Lung (tissue), 12 donors: ENCODE measurements around the gene PRM2. TPM values are rescaled to one million over a fixed set of nuclear protein-coding genes. Genes with fewer than 3 reads are reported as not detected.

ENCODE experiments used
- ATAC-seq: fragments of 200-7000 bp; cut with Tn5 transposase; one replicate; pipeline ENCODE4 v1.9.1; 2020; ENCODE audit warnings: moderate number of reproducible peaks; ENCODE audit not compliant: insufficient read depth, low FRiP score
- DNase-seq, 3 donors: peaks; one replicate each; pipeline ENCODE4 v3.0.0-alpha.2; 2013 to 2017
- H3K27ac ChIP-seq, 2 donors: one replicate each; pipeline ENCODE4 v1.5.1; 2013; ENCODE audit warnings: mild to moderate bottlenecking in 2 of 2, moderate library complexity in 2 of 2, control low read depth in 1 of 2, inconsistent platforms in 1 of 2, low read depth in 1 of 2, low read length in 1 of 2
- H3K27me3 ChIP-seq, 3 donors: one replicate each; pipeline ENCODE4 v1.5.1; 2013; ENCODE audit warnings: low read length in 2 of 3; ENCODE audit not compliant: control insufficient read depth in 3 of 3, insufficient read depth in 3 of 3
- H3K36me3 ChIP-seq, 4 donors: one replicate each; pipeline ENCODE4 v1.5.1; 2013; ENCODE audit warnings: low read length in 4 of 4, mild to moderate bottlenecking in 1 of 4, moderate library complexity in 1 of 4; ENCODE audit not compliant: control insufficient read depth in 4 of 4, insufficient read depth in 4 of 4
- H3K4me1 ChIP-seq, 5 donors: one replicate each; pipeline ENCODE4 v1.5.1; 2013; ENCODE audit warnings: low read length in 5 of 5, mild to moderate bottlenecking in 2 of 5, moderate library complexity in 1 of 5; ENCODE audit not compliant: control insufficient read depth in 5 of 5, insufficient read depth in 5 of 5
- H3K4me3 ChIP-seq: one replicate; pipeline ENCODE4 v1.5.1; 2013; ENCODE audit warnings: mild to moderate bottlenecking, control low read depth, moderate library complexity
- H3K9ac ChIP-seq, 2 donors: one replicate each; pipeline ENCODE4 v1.5.1; 2013; ENCODE audit warnings: low read length in 2 of 2, control low read depth in 1 of 2; ENCODE audit not compliant: insufficient read depth in 1 of 2
- H3K9me3 ChIP-seq, 4 donors: one replicate each; pipeline ENCODE4 v1.5.1; 2013; ENCODE audit warnings: low read length in 3 of 4, mild to moderate bottlenecking in 1 of 4, moderate library complexity in 1 of 4; ENCODE audit not compliant: control insufficient read depth in 4 of 4, insufficient read depth in 3 of 4
- WGBS, 2 donors: extraction: QIAGEN DNeasy Blood & Tissue Kit; methylation state at CpG; one replicate each; pipeline ENCODE4 v1.1.7; 2013; 5-methylcytosine and 5-hydroxymethylcytosine counted together
- polyA plus RNA-seq, 2 donors: library from polyadenylated mRNA; stranded (reverse); fragments of 200-250 nt; gene quantifications; one replicate each; pipeline ENCODE4 v1.2.1, GENCODE V29; 2013
- total RNA-seq, 2 donors: library from RNA; depleted of rRNA in 1 of 2; stranded (reverse); fragments of >200 nt in 1 of 2; gene quantifications; one replicate each; pipeline ENCODE4 v1.2.1, GENCODE V29; 2014 to 2021
- TF ChIP-seq, protein P1 (sequence below): IDR thresholded peaks from 2 replicates; pipeline ENCODE4 v1.5.1; 2012; ENCODE audit warnings: mild to moderate bottlenecking; ENCODE audit errors: control extremely low read depth, extremely low read depth
- donor health status: control.
- donor health status: control.
- donor health status: Bipolar disorder and iron deficiency.
- donor health status: healthy.
- donor health status: DM: yes; HTN: yes; CAD: no.

The PRM2 gene
- total and polyA plus RNA-seq, 4 donors: not detected

GRCh38 chr16:11238272-11239202, 37.7 kb downstream of the PRM2 start:
- H3K27ac ChIP-seq: no peak overlapping the region
- H3K4me3 ChIP-seq: no peak overlapping the region
- DNase-seq (no peak), ATAC-seq (no peak)
- TF ChIP-seq, protein P1, sequence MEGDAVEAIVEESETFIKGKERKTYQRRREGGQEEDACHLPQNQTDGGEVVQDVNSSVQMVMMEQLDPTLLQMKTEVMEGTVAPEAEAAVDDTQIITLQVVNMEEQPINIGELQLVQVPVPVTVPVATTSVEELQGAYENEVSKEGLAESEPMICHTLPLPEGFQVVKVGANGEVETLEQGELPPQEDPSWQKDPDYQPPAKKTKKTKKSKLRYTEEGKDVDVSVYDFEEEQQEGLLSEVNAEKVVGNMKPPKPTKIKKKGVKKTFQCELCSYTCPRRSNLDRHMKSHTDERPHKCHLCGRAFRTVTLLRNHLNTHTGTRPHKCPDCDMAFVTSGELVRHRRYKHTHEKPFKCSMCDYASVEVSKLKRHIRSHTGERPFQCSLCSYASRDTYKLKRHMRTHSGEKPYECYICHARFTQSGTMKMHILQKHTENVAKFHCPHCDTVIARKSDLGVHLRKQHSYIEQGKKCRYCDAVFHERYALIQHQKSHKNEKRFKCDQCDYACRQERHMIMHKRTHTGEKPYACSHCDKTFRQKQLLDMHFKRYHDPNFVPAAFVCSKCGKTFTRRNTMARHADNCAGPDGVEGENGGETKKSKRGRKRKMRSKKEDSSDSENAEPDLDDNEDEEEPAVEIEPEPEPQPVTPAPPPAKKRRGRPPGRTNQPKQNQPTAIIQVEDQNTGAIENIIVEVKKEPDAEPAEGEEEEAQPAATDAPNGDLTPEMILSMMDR: no peak
- no peak overlapping the region for H3K9ac ChIP-seq
- no peaks in the 10 kb centered on the region for H3K9me3 ChIP-seq
- H3K4me1 ChIP-seq: peaks cover 0 to 7% (median 0%) of the 10 kb centered on the region in 5 donors
- H3K27me3 ChIP-seq: no peaks in the 10 kb centered on the region
- H3K36me3 ChIP-seq: no peaks in the 10 kb centered on the region
- WGBS, 2 donors: 97 to 98% methylated on average over 15 of the region's 15 CpGs

DNA sequence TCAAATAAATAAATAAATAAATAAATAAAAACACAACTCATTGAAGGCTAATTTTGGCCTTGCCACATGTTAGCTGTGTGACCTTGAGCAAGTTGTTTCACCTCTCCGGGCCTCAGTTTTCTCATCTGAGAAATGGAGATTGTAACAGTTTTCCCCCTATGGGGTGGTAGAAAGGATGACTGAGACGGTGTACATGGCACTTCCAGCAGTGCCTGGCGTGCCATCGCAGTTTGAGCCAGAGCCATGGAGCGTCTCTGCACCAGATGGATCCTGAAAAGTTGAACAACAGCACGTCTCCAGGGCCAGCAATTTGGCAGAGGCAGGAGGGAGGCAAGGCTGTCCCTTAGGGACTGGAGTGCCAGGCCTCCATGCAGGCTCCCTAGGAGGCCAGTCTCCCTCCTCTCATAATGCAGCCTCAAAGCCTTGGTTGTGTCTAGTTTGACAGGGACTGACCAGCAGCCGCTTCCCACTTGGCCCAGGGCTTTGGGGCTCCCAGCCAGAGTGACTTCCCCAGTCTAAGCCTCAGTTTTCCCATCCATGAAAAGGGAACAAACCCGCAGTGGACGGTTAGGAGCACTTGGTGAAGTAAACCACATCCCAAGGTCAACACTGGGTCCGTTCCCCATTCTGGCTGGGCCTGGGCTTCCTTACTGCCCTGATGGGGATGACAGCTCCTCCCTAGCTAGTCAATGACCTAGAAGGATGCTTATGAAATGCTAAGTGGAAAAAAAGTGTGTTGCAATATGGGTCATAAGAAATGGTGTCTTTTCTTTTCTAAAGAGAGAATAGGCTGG, 39.6 kb downstream of the PRM2 start:
- H3K27me3 ChIP-seq: no peaks in the 10 kb centered on the region
- no peak overlapping the region for H3K27ac ChIP-seq
- ATAC-seq (peak; percentile 59), DNase-seq (no peak)
- no peak overlapping the region for H3K9ac ChIP-seq
- 69 to 77% methylated on average over 10 of the region's 10 CpGs for WGBS, 2 donors
- peaks cover 0 to 9% (median 0%) of the 10 kb centered on the region in 5 donors for H3K4me1 ChIP-seq
- no peak overlapping the region for H3K4me3 ChIP-seq
- H3K9me3 ChIP-seq: no peaks in the 10 kb centered on the region
- H3K36me3 ChIP-seq: no peaks in the 10 kb centered on the region
- TF ChIP-seq, protein P1: no peak

- DNase-seq (no peak), ATAC-seq (no peak)
- Histone ChIP-seq H3K9me3 (no peaks in the 10 kb centered on the region), H3K27me3 (no peaks in the 10 kb centered on the region), H3K4me1 (peaks cover 0 to 9% (median 0%) of the 10 kb centered on the region in 5 donors), H3K27ac (peak overlapping the region in 1 of 2 donors; percentile 57), H3K4me3 (no peak overlapping the region), H3K36me3 (no peaks in the 10 kb centered on the region), H3K9ac (no peak overlapping the region)
- TF ChIP-seq, protein P1: no peak
- WGBS, 2 donors: 35 to 78% methylated on average over 5 of the region's 5 CpGs
Observed at GRCh38 chr16:11235703-11235991, 40.6 kb downstream of the PRM2 start.
